Measurements from ENCODE around the gene DNAI1. TPM values are rescaled to one million over a fixed set of nuclear protein-coding genes. Genes with fewer than 3 reads are reported as not detected.

DNAI1 gene
- total RNA-seq, 2 experiments from 2014 or later, result not detected

DNA sequence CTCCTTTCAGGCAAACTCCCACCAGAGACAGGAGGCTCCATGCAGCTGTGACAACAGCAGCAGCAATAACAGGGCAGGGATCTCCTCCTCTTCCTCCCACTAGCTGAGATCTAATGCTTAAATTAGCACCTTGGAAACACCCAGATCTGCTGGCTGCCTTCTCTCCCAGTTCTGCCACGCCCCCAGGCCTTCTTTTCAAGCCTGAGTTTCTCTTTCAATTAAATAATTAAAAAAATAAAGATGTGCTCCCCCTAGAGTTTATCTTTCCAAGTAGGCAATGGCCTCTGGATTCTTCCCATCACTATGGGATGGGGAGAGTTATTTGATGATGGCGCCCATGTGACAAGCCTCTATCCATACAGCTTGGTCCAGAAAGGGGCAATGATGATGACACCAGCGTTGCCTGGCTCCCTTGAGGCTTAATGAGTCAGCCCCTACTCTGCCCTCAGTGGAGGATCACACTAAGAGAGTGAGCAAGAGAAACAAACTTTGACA lies 4.0 kb upstream of the DNAI1 start:
- Mint-ChIP-seq H3K36me3 (ENCODE audit: low read depth) (no peaks in the 10 kb centered on the region), H3K27ac (no peak overlapping the region), H3K9me3 (no peaks in the 10 kb centered on the region), H3K4me1 (peaks cover 62% of the 10 kb centered on the region), H3K27me3 (peaks cover 4% of the 10 kb centered on the region), H3K4me3 (no peak overlapping the region)
- ChIA-PET CTCF (interaction anchor here (1.2 to 2.4 kb wide), 2 partner anchors 51 to 79 kb away, joined by 3 to 11 read pairs; no protein-coding TSS in a partner anchor), POLR2A (no interaction called here)
- DNase-seq, result no peak

DNA sequence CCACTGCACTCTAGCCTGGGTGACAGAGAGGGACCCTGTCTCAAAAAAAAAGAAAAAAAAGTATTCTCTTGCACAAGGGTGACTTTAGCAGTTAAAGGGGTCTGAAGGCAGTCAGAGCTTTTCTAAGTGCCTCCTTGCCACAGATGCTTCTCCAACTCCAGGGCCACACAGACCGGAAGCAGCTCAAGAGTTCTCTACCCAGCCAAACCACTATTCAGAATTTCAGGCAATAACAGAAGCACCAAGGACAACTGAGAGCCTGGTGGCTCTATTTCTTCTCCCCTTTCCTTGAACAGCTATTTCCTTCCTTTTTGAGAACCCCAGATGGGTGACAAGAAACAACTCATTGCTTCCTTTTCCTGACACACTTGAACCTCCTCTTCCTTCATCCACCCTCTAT lies 2.5 kb upstream of the DNAI1 start:
- Mint-ChIP-seq H3K4me1 (peaks cover 60% of the 10 kb centered on the region), H3K27me3 (peaks cover 9% of the 10 kb centered on the region), H3K4me3 (peak overlapping the region; percentile 89), H3K9me3 (no peaks in the 10 kb centered on the region), H3K36me3 (ENCODE audit: low read depth) (no peaks in the 10 kb centered on the region), H3K27ac (peak overlapping the region; percentile 12)
- no peak for DNase-seq
- CTCF ChIA-PET, result interaction anchor here (1.1 kb wide), 1 partner anchor 191 kb away, joined by 3 read pairs; the partner anchor contains the start of gene GALT
- POLR2A ChIA-PET, result interaction anchor here (0.6 to 1.1 kb wide), 2 partner anchors 11 to 140 kb away, joined by 3 read pairs; no protein-coding TSS in a partner anchor

DNA sequence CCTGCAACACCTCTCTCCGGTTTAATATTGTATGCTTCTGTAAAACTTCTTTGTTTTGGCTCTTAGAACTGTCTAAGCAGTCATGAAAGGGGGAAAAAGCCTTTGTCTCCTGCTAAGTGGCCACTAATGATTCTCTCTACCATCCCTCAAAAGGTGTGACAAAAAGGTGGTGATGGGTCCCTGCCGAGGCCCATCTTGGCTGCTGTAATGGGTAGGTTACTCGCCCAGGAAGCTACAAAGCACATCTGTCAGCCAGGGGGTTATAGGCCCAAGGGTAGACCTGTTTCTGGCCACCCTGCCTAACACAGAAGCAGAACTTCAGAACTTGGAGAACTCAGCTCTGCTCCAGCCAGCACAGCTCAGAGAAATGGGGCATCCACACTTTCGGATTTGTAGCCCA lies 1.9 kb upstream of the DNAI1 start:
- no peak for DNase-seq
- Mint-ChIP-seq H3K9me3 (no peaks in the 10 kb centered on the region), H3K27ac (no peak overlapping the region), H3K4me3 (peak overlapping the region; percentile 89), H3K36me3 (ENCODE audit: low read depth) (no peaks in the 10 kb centered on the region), H3K27me3 (peaks cover 13% of the 10 kb centered on the region), H3K4me1 (peaks cover 54% of the 10 kb centered on the region)
- CTCF ChIA-PET, result interaction anchor here (1.1 kb wide), 1 partner anchor 190 kb away, joined by 3 read pairs; the partner anchor contains the start of gene GALT
- POLR2A ChIA-PET, result interaction anchor here (0.6 kb wide), 1 partner anchor 139 kb away, joined by 3 read pairs; no protein-coding TSS in a partner anchor

DNA sequence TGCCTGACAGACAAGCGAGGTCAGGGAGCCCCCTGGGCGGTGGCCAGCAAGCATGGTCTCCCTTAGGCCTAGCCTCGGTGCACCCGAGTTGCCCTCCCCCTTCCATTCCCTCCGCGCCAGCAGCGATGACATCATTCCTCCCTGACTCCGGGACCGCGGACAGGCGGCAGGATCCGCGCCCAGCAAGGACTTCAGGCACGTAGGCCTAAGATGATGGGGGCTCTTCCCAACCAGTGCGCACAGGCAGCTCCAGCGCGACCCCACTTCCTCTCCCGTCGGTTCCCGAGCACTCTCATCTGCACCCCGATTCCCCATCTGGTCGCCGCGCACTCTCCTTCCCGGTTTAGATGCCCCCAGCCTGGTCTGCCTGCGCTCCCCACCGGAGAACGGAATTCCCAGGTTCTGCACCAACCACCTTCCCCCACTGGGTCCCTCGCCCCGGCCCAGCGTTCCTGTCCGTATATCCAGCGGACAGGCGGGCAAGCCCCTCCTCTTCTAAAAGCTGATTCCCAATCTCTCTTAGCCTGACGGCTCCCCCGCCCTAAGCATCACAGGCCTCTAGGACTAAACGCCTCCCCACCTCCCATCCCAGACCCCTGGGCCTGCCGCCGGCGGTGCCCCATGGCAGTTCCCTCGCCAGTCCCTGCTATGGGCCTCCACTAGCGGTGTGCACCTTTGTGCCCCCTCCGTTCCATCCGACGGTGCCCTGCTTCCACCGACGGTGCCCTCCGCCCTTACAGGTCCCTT lies 1.2 kb upstream of the DNAI1 start:
- CTCF ChIA-PET, result interaction anchor here (1.1 kb wide), 1 partner anchor 189 kb away, joined by 3 read pairs; the partner anchor contains the start of gene GALT
- Mint-ChIP-seq H3K36me3 (ENCODE audit: low read depth) (no peaks in the 10 kb centered on the region), H3K27ac (peak overlapping the region; percentile 53), H3K9me3 (no peaks in the 10 kb centered on the region), H3K4me3 (peak overlapping the region; percentile 89), H3K27me3 (peaks cover 13% of the 10 kb centered on the region), H3K4me1 (peaks cover 48% of the 10 kb centered on the region)
- no peak for DNase-seq
- POLR2A ChIA-PET, result no interaction called here

DNA sequence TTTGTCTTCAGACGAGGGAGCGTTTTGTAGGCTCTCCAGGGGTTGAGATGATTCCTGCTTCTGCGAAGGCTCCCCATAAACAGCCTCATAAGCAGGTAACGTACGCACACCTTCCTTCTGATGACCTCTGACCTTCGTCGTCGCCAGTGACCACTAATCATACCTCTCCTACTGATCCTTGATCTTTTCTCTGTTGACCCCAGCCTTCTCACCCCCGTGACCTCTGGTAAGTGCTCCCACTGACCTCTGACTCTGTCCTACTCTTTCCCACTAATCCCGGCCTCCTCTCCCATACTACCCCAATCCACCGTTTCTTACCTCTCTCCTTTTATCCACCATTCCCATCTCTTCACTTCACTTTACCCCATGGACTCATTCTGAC lies 345 bp downstream of the DNAI1 start:
- CTCF ChIA-PET, result interaction anchor here (1.0 kb wide), 1 partner anchor 82 kb away, joined by 5 read pairs; the partner anchor contains the start of gene MYORG
- POLR2A ChIA-PET, result interaction anchor here (0.6 to 1.0 kb wide), 6 partner anchors 12 to 827 kb away, joined by 3 read pairs; partner anchors contain the start of gene DCTN3
- Mint-ChIP-seq H3K36me3 (ENCODE audit: low read depth) (no peaks in the 10 kb centered on the region), H3K27me3 (peaks cover 13% of the 10 kb centered on the region), H3K27ac (no peak overlapping the region), H3K9me3 (no peaks in the 10 kb centered on the region), H3K4me3 (peak overlapping the region; percentile 89), H3K4me1 (peaks cover 44% of the 10 kb centered on the region)
- no peak for DNase-seq

DNA sequence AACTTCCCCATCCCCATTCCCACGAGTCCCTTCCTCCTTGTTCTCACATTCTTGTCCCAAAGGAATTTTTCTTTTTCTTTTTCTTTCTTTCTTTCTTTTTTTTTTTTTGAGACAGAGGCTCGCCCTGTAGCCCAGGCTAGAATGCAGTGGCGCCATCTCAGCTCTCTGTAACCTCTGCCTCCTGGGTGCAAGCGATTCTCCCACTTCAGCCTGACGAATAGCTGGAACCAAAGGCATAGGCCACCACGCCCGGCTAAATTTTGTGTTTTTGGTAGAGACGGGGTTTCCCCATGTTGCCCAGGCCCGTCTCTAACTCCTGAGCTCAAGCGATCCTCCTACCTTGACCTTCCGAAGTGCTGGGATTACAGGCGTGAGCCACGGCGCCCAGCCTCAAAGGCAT lies 751 bp downstream of the DNAI1 start:
- H3K4me3 Mint-ChIP-seq, result no peak overlapping the region
- ChIA-PET CTCF (interaction anchor here (0.7 kb wide), 1 partner anchor 1026 kb away, joined by 3 read pairs; no protein-coding TSS in a partner anchor), POLR2A (no interaction called here)
- no peak for DNase-seq
- no peaks in the 10 kb centered on the region for H3K36me3 Mint-ChIP-seq (ENCODE audit: low read depth)
- H3K27ac Mint-ChIP-seq, result no peak overlapping the region
- no peaks in the 10 kb centered on the region for H3K9me3 Mint-ChIP-seq
- peaks cover 44% of the 10 kb centered on the region for H3K4me1 Mint-ChIP-seq
- H3K27me3 Mint-ChIP-seq, result peaks cover 13% of the 10 kb centered on the region

DNA sequence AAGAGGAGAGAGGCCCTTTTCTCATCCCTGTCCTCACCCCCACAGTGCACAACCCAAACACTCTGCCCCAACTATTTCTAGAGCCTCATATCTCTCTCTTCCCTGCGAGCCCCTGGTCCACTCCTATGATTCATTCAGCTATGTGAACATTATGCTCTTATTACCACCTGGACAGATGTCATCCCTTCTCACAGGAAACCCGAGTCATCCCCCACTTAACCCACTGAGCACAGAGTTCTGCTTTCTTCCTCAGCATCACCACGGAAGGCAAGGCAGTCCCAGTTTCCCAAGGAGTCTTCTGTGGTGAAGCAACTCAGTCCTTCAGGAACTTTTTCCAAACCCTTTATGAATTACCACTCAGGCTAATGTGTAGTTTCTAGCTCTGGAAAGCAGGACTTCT lies 1.3 kb downstream of the DNAI1 start:
- CTCF ChIA-PET, result interaction anchor here (0.7 kb wide), 1 partner anchor 1026 kb away, joined by 3 read pairs; no protein-coding TSS in a partner anchor
- no peak for DNase-seq
- Mint-ChIP-seq H3K9me3 (no peaks in the 10 kb centered on the region), H3K4me3 (no peak overlapping the region), H3K4me1 (peaks cover 38% of the 10 kb centered on the region), H3K27me3 (peaks cover 13% of the 10 kb centered on the region), H3K27ac (no peak overlapping the region), H3K36me3 (ENCODE audit: low read depth) (no peaks in the 10 kb centered on the region)
- POLR2A ChIA-PET, result no interaction called here

DNA sequence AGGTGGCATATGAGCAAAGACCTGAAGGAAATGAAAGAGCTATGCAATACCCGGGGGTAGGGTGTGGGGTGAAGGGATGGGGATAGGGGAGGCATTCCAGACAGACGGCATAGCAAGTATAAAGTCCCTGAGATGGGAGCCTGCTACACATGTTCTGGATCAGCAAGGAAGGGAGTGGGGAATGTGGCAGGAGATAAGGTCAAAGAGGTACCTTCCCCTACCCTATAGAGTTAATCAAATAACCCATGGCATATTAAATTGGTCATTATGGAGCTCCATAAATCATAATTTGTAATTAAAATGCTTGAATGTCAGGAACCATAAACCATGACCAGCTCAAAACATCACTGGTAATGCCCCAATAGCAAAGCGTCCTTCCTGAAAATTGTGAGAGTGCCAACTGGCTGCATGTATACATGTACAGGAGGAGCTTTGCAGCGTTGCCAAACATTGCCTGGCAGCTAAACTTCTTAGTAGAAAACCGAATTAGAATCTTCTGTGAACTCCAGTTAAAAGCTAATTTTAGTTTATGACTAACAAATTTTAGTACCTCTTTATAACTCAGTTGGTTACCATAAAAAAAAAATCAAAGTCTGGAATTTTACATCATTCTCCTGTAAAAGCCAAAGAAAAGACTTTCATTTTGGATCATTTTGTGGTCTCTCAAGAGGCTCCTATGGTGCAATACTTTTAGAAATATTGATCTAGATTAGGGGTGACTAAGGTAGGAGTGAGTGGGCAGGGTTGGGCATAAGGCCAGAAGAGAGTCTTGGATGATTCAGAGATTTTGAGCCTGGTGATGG lies 4.7 kb downstream of the DNAI1 start:
- Mint-ChIP-seq H3K27me3 (peaks cover 20% of the 10 kb centered on the region), H3K4me1 (peaks cover 16% of the 10 kb centered on the region), H3K4me3 (no peak overlapping the region)

DNA sequence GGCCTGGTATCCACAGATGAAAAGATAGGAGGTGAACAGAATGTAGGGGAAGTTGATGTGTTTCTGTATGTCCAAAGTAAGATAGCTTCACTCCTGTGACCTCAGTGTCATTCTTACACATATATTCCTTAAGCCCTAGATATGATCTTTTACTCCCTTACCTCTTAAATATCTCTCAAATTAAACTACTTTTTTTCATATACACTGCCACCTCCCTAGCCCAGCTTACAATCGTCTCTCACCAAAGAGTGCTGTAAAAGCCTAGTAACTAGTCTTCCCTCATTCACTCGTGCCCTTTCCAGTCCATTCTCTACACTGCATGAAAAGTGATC lies 5.3 kb downstream of the DNAI1 start:
- no peak for DNase-seq
- Mint-ChIP-seq H3K9me3 (no peaks in the 10 kb centered on the region), H3K4me3 (no peak overlapping the region), H3K36me3 (ENCODE audit: low read depth) (no peaks in the 10 kb centered on the region), H3K4me1 (peaks cover 11% of the 10 kb centered on the region), H3K27me3 (peaks cover 20% of the 10 kb centered on the region), H3K27ac (no peak overlapping the region)
- ChIA-PET POLR2A (no interaction called here), CTCF (interaction anchor here (1.7 kb wide), 1 partner anchor 11 kb away, joined by 3 read pairs; no protein-coding TSS in a partner anchor)

More for the DNA sequence above, 4.7 kb downstream of the DNAI1 start:
- Mint-ChIP-seq H3K36me3 (ENCODE audit: low read depth) (no peaks in the 10 kb centered on the region), H3K27ac (no peak overlapping the region), H3K9me3 (no peaks in the 10 kb centered on the region)
- ChIA-PET POLR2A (no interaction called here), CTCF (interaction anchor here (1.7 kb wide), 1 partner anchor 12 kb away, joined by 3 read pairs; no protein-coding TSS in a partner anchor)
- DNase-seq, result no peak

DNA sequence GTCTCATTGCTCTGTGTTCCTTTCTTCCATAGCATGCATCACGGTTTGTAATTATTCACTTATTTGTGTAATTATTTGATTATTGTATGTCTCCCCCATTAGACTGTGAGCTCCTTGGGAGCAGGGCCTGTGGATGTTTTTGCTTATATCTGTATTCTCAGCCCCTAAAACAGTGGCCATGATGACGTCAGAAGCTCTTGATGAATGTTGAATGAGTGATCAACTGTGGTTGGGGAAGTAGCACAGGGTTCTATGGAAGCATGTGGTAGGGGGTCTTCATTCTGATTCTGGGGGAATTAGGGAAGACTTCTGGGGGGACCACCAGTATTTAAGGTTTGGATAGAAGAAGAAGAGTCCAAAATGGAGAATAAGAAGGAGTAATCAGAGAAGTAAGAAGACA lies 6.0 kb downstream of the DNAI1 start:
- H3K4me1 Mint-ChIP-seq, result peaks cover 7% of the 10 kb centered on the region
- no peaks in the 10 kb centered on the region for H3K36me3 Mint-ChIP-seq (ENCODE audit: low read depth)
- no peaks in the 10 kb centered on the region for H3K9me3 Mint-ChIP-seq
- no peak overlapping the region for H3K4me3 Mint-ChIP-seq
- ChIA-PET POLR2A (no interaction called here), CTCF (no interaction called here)
- H3K27me3 Mint-ChIP-seq, result peaks cover 17% of the 10 kb centered on the region
- DNase-seq, result no peak
- H3K27ac Mint-ChIP-seq, result no peak overlapping the region

DNA sequence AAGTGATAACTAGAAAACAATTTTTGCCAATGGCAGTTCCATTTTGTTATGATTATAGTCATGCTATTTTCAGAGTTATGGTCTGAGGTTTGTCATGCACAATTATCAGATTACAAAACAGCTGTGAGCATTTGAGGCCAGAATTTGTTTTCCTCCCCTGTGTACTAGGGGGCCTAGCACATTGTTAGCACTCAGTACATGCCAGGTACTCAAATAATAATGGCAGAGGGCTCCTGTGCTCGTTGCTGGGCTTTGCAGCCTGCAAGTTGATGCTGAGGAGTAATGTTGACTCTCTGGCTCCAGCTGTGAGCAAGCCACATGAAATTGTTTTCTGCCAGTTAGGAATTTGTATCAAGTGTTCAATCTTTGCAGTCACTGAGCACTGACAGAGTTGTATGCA lies 6.9 kb downstream of the DNAI1 start:
- CTCF ChIA-PET, result interaction anchor here (0.6 to 1.6 kb wide), 4 partner anchors 22 to 148 kb away, joined by 3 to 7 read pairs (median 4); no protein-coding TSS in a partner anchor
- POLR2A ChIA-PET, result no interaction called here
- no peaks in the 10 kb centered on the region for H3K36me3 Mint-ChIP-seq (ENCODE audit: low read depth)
- H3K4me3 Mint-ChIP-seq, result no peak overlapping the region
- no peak for DNase-seq
- H3K9me3 Mint-ChIP-seq, result no peaks in the 10 kb centered on the region
- H3K4me1 Mint-ChIP-seq, result peaks cover 3% of the 10 kb centered on the region
- H3K27me3 Mint-ChIP-seq, result peaks cover 11% of the 10 kb centered on the region
- no peak overlapping the region for H3K27ac Mint-ChIP-seq

DNA sequence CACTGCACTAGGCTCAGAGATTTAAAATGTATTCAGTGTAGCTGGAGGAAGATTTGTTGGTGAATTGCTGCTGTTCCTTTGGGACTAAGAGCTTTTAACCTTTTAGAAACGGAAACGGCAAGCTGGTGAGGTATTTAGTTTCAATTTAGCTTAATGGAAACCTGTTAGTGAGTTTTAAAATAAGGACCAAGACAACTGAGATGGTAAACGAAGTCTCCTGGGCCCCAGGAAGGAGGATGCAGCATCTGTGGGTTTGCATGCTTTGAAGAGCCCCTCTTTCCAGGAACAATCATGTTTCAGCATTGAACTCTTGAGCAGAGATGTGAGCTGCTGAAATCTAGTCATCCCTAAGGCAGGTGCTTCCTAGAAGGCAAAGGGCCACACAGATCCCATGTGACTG lies 16.5 kb downstream of the DNAI1 start:
- Mint-ChIP-seq H3K27me3 (peaks cover 6% of the 10 kb centered on the region), H3K4me1 (peaks cover 4% of the 10 kb centered on the region), H3K4me3 (no peak overlapping the region), H3K27ac (no peak overlapping the region), H3K9me3 (no peaks in the 10 kb centered on the region), H3K36me3 (ENCODE audit: low read depth) (no peaks in the 10 kb centered on the region)
- no peak for DNase-seq
- POLR2A ChIA-PET, result no interaction called here
- CTCF ChIA-PET, result interaction anchor here (1.1 kb wide), 1 partner anchor 12 kb away, joined by 3 read pairs; no protein-coding TSS in a partner anchor

DNA sequence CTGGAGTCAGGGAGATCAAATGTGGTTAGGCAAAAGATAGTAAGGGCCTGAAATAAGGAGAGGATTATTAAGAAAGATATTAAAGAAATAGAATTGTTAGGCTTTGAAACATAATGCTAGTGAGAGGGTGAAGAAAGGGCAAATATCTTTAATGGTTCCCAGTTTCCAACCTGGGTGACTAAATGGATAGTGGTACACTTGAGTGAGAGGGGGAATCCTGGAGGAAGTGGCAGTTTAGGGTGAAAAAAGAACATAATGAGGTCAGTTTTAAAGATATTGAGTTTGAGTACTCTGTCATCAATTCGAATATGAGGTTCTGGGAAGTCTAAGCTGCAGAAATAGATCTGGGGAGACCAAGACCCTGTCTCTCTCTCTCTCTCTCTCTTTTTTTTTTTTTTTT lies 18.9 kb downstream of the DNAI1 start:
- DNase-seq, result no peak
- Mint-ChIP-seq H3K4me1 (peaks cover 4% of the 10 kb centered on the region), H3K9me3 (no peaks in the 10 kb centered on the region), H3K27ac (no peak overlapping the region), H3K27me3 (peaks cover 6% of the 10 kb centered on the region), H3K36me3 (ENCODE audit: low read depth) (no peaks in the 10 kb centered on the region), H3K4me3 (no peak overlapping the region)
- CTCF ChIA-PET, result no interaction called here
- POLR2A ChIA-PET, result no interaction called here

Data from activated CD4-positive, alpha-beta memory T cell treated with anti-CD3 and anti-CD28 coated beads, Interleukin-2, amount 10 ng/mL, durations not matched to agents 7 days and 5 days (primary cell).